ENCODE results near the gene E2F6. TPM values are rescaled to one million over a fixed set of nuclear protein-coding genes. Genes with fewer than 3 reads are reported as not detected.

The E2F6 gene
- total and polyA plus RNA-seq, 9 of the 15 experiments (the other 6 are each of a cell fraction or from before 2014, with no cell fraction given): 13.6 to 33.9 (median 26.1) TPM

DNA sequence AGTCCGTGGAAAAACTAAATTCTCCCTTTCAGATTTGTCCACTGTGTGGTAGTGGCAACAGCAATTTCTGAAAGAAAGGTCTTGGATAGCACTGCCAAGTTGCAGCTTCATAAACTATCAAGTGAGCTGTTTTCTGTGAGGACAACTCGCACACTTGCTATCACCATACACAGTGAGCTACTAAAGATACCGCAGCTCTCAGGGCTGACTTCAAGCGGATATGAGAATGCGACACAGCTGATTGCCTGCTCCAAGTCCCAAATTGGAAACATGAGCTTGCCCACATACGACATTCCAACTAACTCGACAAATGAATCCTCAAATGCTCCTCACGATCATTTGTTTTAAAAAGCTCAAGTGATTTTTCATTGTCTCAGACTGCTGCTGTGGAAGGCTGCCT lies 46.2 kb downstream of the E2F6 start:
- no peak overlapping the region for H3K4me2 ChIP-seq (ENCODE audit: insufficient read depth, low read length)
- no peaks in the 10 kb centered on the region for H3K79me2 ChIP-seq (ENCODE audit: control insufficient read depth, insufficient read depth, low read length)
- FAIRE-seq (no peak), ATAC-seq (no peak), DNase-seq (ENCODE audit: extremely low read depth in 1 of 4, low spot score in 3 of 4) (no peak)
- H3K9me3 ChIP-seq (replicated peaks; ENCODE audit: control insufficient read depth, insufficient read depth, low read depth, low read length): peaks cover 6% of the 10 kb centered on the region
- H3K9me1 ChIP-seq (ENCODE audit: control insufficient read depth, insufficient read depth, low read length): no peaks in the 10 kb centered on the region
- no peaks in the 10 kb centered on the region for H4K20me1 ChIP-seq (replicated peaks; ENCODE audit: control insufficient read depth, insufficient read depth, low read length)
- ChIA-PET POLR2A (no interaction called here), CTCF (ENCODE audit: low intra/inter-chr PET ratio) (no interaction called here)
- no peaks in the 10 kb centered on the region for H3K27me3 ChIP-seq (ENCODE audit: control insufficient read depth in 2 of 2, insufficient read depth in 2 of 2, low read length in 2 of 2)
- H3K4me1 ChIP-seq (replicated peaks in 1 of 2; ENCODE audit: control insufficient read depth in 2 of 2, insufficient read depth in 2 of 2, low read length in 2 of 2): no peaks in the 10 kb centered on the region
- in situ Hi-C loops (cut with MboI): loop anchor here (25.0 kb wide), 3 partner anchors 182 to 582 kb away; a partner anchor contains a TSS
- intact Hi-C loops (cut with micrococcal nuclease): loop anchor here (10.0 kb wide), 1 partner anchor 585 kb away; no protein-coding TSS in a partner anchor
- no TSS peak for BruUV-seq (replicated peaks)
- no peaks in the 10 kb centered on the region for H3K36me3 ChIP-seq (ENCODE audit: control insufficient read depth, insufficient read depth, low read length)
- H3K27ac ChIP-seq (ENCODE audit: extremely low read depth, low read depth, low read length): no peak overlapping the region
- H3K4me3 ChIP-seq: no peak overlapping the region
- WGBS (ENCODE audit: insufficient coverage, low coverage, missing lambda C conversion rate): 31% methylated on average over 8 of the region's 8 CpGs
- H2AFZ ChIP-seq (ENCODE audit: low read depth, low read length): 0 out of 2 replicates have a peak overlapping the region, but pooled peaks have one; percentile 9
- H3K9ac ChIP-seq (ENCODE audit: insufficient read depth in 1 of 2, low read depth in 2 of 2, low read length in 2 of 2): no peak overlapping the region
- TF ChIP-seq EP400 (IDR thresholded peaks at IDR 0.05) (no peak), FOXA1 (IDR thresholded peaks at IDR 0.05; ENCODE audit: borderline replicate concordance) (no peak), MAFG (tag; conservative IDR thresholded peaks at IDR 0.05) (no peak), SIRT6 (IDR thresholded peaks at IDR 0.05; ENCODE audit: low read depth, low read length) (no peak), FOSL1 (tag; conservative IDR thresholded peaks at IDR 0.05) (no peak)
- TF ChIP-seq, protein P1, sequence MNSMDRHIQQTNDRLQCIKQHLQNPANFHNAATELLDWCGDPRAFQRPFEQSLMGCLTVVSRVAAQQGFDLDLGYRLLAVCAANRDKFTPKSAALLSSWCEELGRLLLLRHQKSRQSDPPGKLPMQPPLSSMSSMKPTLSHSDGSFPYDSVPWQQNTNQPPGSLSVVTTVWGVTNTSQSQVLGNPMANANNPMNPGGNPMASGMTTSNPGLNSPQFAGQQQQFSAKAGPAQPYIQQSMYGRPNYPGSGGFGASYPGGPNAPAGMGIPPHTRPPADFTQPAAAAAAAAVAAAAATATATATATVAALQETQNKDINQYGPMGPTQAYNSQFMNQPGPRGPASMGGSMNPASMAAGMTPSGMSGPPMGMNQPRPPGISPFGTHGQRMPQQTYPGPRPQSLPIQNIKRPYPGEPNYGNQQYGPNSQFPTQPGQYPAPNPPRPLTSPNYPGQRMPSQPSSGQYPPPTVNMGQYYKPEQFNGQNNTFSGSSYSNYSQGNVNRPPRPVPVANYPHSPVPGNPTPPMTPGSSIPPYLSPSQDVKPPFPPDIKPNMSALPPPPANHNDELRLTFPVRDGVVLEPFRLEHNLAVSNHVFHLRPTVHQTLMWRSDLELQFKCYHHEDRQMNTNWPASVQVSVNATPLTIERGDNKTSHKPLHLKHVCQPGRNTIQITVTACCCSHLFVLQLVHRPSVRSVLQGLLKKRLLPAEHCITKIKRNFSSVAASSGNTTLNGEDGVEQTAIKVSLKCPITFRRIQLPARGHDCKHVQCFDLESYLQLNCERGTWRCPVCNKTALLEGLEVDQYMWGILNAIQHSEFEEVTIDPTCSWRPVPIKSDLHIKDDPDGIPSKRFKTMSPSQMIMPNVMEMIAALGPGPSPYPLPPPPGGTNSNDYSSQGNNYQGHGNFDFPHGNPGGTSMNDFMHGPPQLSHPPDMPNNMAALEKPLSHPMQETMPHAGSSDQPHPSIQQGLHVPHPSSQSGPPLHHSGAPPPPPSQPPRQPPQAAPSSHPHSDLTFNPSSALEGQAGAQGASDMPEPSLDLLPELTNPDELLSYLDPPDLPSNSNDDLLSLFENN (IDR thresholded peaks at IDR 0.05; ENCODE audit: low read depth in 2 of 2, low read length in 2 of 2): no peak
- TF ChIP-seq, protein P2, sequence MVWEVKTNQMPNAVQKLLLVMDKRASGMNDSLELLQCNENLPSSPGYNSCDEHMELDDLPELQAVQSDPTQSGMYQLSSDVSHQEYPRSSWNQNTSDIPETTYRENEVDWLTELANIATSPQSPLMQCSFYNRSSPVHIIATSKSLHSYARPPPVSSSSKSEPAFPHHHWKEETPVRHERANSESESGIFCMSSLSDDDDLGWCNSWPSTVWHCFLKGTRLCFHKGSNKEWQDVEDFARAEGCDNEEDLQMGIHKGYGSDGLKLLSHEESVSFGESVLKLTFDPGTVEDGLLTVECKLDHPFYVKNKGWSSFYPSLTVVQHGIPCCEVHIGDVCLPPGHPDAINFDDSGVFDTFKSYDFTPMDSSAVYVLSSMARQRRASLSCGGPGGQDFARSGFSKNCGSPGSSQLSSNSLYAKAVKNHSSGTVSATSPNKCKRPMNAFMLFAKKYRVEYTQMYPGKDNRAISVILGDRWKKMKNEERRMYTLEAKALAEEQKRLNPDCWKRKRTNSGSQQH (CRISPR knock-in tag; IDR thresholded peaks at IDR 0.05): no peak
- TF ChIP-seq, protein P3, sequence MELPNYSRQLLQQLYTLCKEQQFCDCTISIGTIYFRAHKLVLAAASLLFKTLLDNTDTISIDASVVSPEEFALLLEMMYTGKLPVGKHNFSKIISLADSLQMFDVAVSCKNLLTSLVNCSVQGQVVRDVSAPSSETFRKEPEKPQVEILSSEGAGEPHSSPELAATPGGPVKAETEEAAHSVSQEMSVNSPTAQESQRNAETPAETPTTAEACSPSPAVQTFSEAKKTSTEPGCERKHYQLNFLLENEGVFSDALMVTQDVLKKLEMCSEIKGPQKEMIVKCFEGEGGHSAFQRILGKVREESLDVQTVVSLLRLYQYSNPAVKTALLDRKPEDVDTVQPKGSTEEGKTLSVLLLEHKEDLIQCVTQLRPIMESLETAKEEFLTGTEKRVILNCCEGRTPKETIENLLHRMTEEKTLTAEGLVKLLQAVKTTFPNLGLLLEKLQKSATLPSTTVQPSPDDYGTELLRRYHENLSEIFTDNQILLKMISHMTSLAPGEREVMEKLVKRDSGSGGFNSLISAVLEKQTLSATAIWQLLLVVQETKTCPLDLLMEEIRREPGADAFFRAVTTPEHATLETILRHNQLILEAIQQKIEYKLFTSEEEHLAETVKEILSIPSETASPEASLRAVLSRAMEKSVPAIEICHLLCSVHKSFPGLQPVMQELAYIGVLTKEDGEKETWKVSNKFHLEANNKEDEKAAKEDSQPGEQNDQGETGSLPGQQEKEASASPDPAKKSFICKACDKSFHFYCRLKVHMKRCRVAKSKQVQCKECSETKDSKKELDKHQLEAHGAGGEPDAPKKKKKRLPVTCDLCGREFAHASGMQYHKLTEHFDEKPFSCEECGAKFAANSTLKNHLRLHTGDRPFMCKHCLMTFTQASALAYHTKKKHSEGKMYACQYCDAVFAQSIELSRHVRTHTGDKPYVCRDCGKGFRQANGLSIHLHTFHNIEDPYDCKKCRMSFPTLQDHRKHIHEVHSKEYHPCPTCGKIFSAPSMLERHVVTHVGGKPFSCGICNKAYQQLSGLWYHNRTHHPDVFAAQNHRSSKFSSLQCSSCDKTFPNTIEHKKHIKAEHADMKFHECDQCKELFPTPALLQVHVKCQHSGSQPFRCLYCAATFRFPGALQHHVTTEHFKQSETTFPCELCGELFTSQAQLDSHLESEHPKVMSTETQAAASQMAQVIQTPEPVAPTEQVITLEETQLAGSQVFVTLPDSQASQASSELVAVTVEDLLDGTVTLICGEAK (IDR thresholded peaks at IDR 0.05): no peak
- TF ChIP-seq, protein P3 (CRISPR knock-in tag; IDR thresholded peaks at IDR 0.05): no peak

Measured in K562 (cell line).